Calu3 (cell line): ENCODE results near the gene MAP1LC3A. TPM values are rescaled to one million over a fixed set of nuclear protein-coding genes. Genes with fewer than 3 reads are reported as not detected.

Experiments used
- BruUV-seq: library from RNA; stranded (reverse); fragments of 400-500 nt; replicated peaks from 2 replicates; lab custom pipeline; 2021; lab: Mats Ljungman, UMichigan
- CTCF ChIA-PET: fragments of 300-600 bp; sonication (Branson Sonifier 250); formaldehyde crosslinking; loops from one replicate; lab custom pipeline; 2022; ENCODE audit warnings: antibody characterized with exemption; lab: Charles Lee
- DNase-seq: peaks from one replicate; pipeline ENCODE4 v3.0.0; 2022
- H3K27ac Mint-ChIP-seq: one replicate; pipeline ENCODE4 v1.8.0; 2022; ENCODE audit warnings: mixed read lengths; ENCODE audit not compliant: unreplicated experiment
- H3K27me3 Mint-ChIP-seq: one replicate; pipeline ENCODE4 v1.8.0; 2022; ENCODE audit warnings: mixed read lengths; ENCODE audit not compliant: unreplicated experiment
- H3K36me3 Mint-ChIP-seq: one replicate; pipeline ENCODE4 v1.8.0; 2022; ENCODE audit warnings: mild to moderate bottlenecking, moderate library complexity, mixed read lengths; ENCODE audit not compliant: insufficient read depth, unreplicated experiment
- H3K4me1 Mint-ChIP-seq: one replicate; pipeline ENCODE4 v1.8.0; 2022; ENCODE audit warnings: mild to moderate bottlenecking, low read depth, mixed read lengths; ENCODE audit not compliant: unreplicated experiment
- H3K4me3 Mint-ChIP-seq: one replicate; pipeline ENCODE4 v1.8.0; 2022; ENCODE audit warnings: mild to moderate bottlenecking, low read depth, moderate library complexity, mixed read lengths; ENCODE audit not compliant: unreplicated experiment
- H3K9me3 Mint-ChIP-seq: one replicate; pipeline ENCODE4 v1.8.0; 2022; ENCODE audit warnings: low read depth, mixed read lengths; ENCODE audit not compliant: unreplicated experiment
- intact Hi-C: fragments of 100-400 bp; cut with micrococcal nuclease; formaldehyde crosslinking; loops from one replicate; pipeline ENCODE4 v1.10.0; 2022; ENCODE audit not compliant: unreplicated experiment
- total RNA-seq: library from RNA; stranded (reverse); gene quantifications from 2 replicates; pipeline ENCODE4 v1.2.3, GENCODE V29; 2022
- TF ChIP-seq, protein P1 (sequence below): fragments of 200-600 bp; IDR thresholded peaks from one replicate; pipeline ENCODE4 v1.8.0; 2022; ENCODE audit warnings: antibody characterized with exemption; ENCODE audit not compliant: unreplicated experiment

MAP1LC3A gene
- total RNA-seq, 1 experiment from 2014 or later: 0.78 TPM

DNA sequence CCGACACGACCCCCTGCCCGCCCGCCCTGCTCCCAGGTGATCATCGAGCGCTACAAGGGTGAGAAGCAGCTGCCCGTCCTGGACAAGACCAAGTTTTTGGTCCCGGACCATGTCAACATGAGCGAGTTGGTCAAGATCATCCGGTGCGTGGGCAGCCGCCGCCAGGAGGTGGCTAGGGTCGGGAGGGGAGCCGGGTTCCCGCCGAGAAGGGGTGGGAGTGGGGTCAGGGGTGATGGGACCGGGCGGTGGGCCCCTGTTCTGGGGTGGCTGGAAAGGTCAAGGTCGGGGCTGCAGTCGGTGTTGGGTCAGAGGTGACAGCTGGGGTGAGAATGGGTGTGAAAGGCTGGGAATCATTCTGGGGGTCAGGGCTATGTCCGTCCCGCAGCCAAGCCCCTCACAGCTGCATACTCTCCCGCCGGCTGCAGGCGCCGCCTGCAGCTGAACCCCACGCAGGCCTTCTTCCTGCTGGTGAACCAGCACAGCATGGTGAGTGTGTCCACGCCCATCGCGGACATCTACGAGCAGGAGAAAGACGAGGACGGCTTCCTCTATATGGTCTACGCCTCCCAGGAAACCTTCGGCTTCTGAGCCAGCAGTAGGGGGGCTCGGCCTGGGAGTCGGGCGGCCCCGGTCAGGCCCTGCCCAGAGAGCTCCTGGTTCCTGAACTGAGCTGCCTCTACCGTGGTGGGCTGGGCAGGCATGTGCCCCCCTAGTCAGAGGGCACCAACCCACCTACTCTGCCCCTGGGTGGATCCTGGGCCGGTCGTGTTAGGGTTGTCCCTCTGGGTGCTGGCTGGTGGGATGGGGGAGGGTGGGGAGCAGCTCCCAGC lies 1.0 kb downstream of the MAP1LC3A start:
- H3K4me1 Mint-ChIP-seq: peaks cover 15% of the 10 kb centered on the region
- no peaks in the 10 kb centered on the region for H3K27me3 Mint-ChIP-seq
- TF ChIP-seq, protein P1, sequence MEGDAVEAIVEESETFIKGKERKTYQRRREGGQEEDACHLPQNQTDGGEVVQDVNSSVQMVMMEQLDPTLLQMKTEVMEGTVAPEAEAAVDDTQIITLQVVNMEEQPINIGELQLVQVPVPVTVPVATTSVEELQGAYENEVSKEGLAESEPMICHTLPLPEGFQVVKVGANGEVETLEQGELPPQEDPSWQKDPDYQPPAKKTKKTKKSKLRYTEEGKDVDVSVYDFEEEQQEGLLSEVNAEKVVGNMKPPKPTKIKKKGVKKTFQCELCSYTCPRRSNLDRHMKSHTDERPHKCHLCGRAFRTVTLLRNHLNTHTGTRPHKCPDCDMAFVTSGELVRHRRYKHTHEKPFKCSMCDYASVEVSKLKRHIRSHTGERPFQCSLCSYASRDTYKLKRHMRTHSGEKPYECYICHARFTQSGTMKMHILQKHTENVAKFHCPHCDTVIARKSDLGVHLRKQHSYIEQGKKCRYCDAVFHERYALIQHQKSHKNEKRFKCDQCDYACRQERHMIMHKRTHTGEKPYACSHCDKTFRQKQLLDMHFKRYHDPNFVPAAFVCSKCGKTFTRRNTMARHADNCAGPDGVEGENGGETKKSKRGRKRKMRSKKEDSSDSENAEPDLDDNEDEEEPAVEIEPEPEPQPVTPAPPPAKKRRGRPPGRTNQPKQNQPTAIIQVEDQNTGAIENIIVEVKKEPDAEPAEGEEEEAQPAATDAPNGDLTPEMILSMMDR: no peak
- no peak overlapping the region for H3K27ac Mint-ChIP-seq
- no peak for DNase-seq
- no TSS peak for BruUV-seq
- CTCF ChIA-PET: interaction anchor here (0.6 kb wide), 1 partner anchor 205 kb away, joined by 3 read pairs; no protein-coding TSS in a partner anchor
- peak overlapping the region; percentile 24 for H3K4me3 Mint-ChIP-seq
- H3K36me3 Mint-ChIP-seq: peaks cover 19% of the 10 kb centered on the region
- intact Hi-C loops: no loop called here
- H3K9me3 Mint-ChIP-seq: no peaks in the 10 kb centered on the region

DNA sequence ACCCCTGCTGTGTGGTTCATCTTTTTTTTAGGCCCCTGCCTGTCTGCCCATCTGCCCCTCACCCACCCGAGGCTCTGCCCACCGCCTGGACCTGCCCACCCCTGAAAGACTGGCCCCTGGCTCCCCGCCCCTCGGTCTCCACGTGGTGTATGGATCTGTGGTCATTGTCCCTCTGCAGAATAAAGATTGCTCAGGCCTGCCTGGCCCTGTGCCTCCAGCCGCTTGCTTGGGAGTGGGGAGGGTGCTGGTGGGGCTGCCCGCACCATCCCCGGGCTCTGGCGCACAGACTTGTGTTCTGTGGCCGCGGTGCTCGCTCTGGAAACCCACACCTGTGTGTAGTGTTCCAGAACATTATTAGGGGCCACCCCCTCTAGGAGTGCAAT lies 1.6 kb downstream of the MAP1LC3A start:
- TF ChIP-seq, protein P1: no peak
- CTCF ChIA-PET: interaction anchor here (0.6 kb wide), 1 partner anchor 205 kb away, joined by 3 read pairs; no protein-coding TSS in a partner anchor
- intact Hi-C loops: no loop called here

DNA sequence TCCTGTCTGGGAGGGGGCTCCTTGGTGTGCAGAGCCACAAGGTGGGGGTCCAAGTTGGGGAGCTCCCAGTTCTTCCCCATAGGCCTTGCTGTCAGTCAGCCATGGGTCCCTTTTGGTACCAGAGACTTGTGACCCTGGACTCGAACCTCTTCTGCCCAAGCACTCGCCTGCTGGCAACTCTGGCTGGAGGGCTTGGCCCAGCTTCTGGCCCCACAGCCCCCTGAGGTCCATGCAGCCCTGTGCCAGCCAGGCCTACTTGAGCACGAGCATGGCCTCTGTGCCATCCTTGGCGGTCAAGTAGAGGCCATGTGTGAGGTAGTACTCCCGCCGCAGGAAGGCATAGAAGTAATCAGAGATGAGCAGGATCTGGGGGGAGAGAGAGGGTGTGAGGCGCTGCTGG lies 2.1 kb downstream of the MAP1LC3A start:
- intact Hi-C loops: no loop called here
- H3K27me3 Mint-ChIP-seq: no peaks in the 10 kb centered on the region
- no TSS peak for BruUV-seq
- no peak overlapping the region for H3K27ac Mint-ChIP-seq
- DNase-seq: no peak
- CTCF ChIA-PET: no interaction called here
- peaks cover 15% of the 10 kb centered on the region for H3K4me1 Mint-ChIP-seq
- no peak overlapping the region for H3K4me3 Mint-ChIP-seq
- no peaks in the 10 kb centered on the region for H3K9me3 Mint-ChIP-seq
- TF ChIP-seq, protein P1: no peak
- H3K36me3 Mint-ChIP-seq: peaks cover 19% of the 10 kb centered on the region

More for the DNA sequence above, 1.6 kb downstream of the MAP1LC3A start:
- Mint-ChIP-seq H3K9me3 (no peaks in the 10 kb centered on the region), H3K36me3 (peaks cover 19% of the 10 kb centered on the region), H3K27ac (no peak overlapping the region), H3K27me3 (no peaks in the 10 kb centered on the region), H3K4me3 (no peak overlapping the region), H3K4me1 (peaks cover 15% of the 10 kb centered on the region)
- BruUV-seq: no TSS peak
- no peak for DNase-seq

DNA sequence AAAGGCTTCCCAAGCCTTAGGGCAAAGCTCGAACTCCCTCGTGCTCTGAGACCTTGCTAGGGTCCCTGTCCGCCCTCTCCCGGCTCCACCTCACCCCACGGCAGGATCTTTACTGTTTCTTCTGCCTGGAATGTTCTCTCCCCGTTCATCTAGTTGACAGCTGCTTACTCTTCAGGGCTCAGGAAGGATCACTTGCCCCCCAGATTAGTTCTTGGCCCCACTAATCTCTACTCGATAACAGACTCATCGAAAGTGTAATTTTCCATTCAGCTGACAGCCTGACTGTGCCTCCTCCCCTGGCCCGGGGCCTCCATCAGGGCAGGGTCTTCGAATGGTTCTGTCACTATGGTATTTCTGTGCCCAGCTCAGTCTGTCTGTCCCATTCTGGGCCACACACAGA lies 3.1 kb downstream of the MAP1LC3A start:
- H3K9me3 Mint-ChIP-seq: no peaks in the 10 kb centered on the region
- peaks cover 23% of the 10 kb centered on the region for H3K36me3 Mint-ChIP-seq
- no peaks in the 10 kb centered on the region for H3K27me3 Mint-ChIP-seq
- DNase-seq: no peak
- intact Hi-C loops: no loop called here
- no TSS peak for BruUV-seq
- TF ChIP-seq, protein P1: no peak
- peaks cover 15% of the 10 kb centered on the region for H3K4me1 Mint-ChIP-seq
- CTCF ChIA-PET: interaction anchor here (0.6 to 2.0 kb wide), 4 partner anchors 46 to 208 kb away, joined by 3 to 9 read pairs (median 6); partner anchors contain the start of gene DYNLRB1
- H3K27ac Mint-ChIP-seq: no peak overlapping the region
- no peak overlapping the region for H3K4me3 Mint-ChIP-seq
